Omental fat pad (tissue), 4 donors: ENCODE data around the gene SULT6B1. TPM values are rescaled to one million over a fixed set of nuclear protein-coding genes. Genes with fewer than 3 reads are reported as not detected.
A peak's percentile ranks its signal among the peaks of the same experiment; 100 is the strongest.
"Not testable (repeated sequence)": the region's sequence is repeated elsewhere in the genome, so short reads cannot be mapped to it uniquely, and the experiment has no call there.

Experiments used
- ATAC-seq: fragments of 150-250 bp; one replicate; pipeline ENCODE4 v1.9.1; 2016; ENCODE audit warnings: mild to moderate bottlenecking, moderate library complexity; ENCODE audit not compliant: low FRiP score
- DNase-seq: peaks from one replicate; pipeline ENCODE4 v3.0.0-alpha.2; 2019; ENCODE audit warnings: low spot score
- total RNA-seq, 4 donors: library from RNA; depleted of rRNA; stranded (reverse); fragments of >200 nt; gene quantifications; one replicate each; pipeline ENCODE4 v1.1.0, GENCODE V29; 2016
- TF ChIP-seq, protein P1 (sequence below), 3 donors: fragments of 450-650 bp; IDR thresholded peaks; one replicate each; pipeline ENCODE4 v1.5.1; 2016 to 2017; ENCODE audit warnings: antibody characterized with exemption in 3 of 3, mild to moderate bottlenecking in 3 of 3, moderate library complexity in 2 of 3

The SULT6B1 gene, protein sequence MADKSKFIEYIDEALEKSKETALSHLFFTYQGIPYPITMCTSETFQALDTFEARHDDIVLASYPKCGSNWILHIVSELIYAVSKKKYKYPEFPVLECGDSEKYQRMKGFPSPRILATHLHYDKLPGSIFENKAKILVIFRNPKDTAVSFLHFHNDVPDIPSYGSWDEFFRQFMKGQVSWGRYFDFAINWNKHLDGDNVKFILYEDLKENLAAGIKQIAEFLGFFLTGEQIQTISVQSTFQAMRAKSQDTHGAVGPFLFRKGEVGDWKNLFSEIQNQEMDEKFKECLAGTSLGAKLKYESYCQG
- not detected for total RNA-seq

DNA sequence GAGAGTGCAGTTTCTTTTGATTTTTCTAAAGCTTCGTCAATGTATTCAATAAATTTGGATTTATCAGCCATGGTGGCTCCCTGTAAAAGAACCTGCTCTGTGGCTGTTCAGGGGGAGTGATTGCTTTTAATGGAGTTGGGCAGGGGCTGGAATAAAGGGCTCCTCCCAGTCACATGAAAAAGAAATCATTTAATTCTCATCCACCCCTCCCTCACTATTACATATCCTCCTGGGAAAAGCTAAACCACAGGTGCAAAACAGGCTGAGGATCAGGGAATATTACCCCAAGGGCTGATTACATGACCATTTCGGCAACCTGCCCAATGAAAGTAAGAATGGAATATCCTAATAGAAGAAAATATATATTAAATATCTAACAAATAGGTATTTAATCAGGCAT is at the start of gene SULT6B1:
TSS of gene SULT6B1 (minus strand) at position 101 of the 400 bp plus-strand sequence. CDS start at position 71, 30 bp downstream.
- DNase-seq: no peak
- ATAC-seq: no peak
- TF ChIP-seq, protein P1, sequence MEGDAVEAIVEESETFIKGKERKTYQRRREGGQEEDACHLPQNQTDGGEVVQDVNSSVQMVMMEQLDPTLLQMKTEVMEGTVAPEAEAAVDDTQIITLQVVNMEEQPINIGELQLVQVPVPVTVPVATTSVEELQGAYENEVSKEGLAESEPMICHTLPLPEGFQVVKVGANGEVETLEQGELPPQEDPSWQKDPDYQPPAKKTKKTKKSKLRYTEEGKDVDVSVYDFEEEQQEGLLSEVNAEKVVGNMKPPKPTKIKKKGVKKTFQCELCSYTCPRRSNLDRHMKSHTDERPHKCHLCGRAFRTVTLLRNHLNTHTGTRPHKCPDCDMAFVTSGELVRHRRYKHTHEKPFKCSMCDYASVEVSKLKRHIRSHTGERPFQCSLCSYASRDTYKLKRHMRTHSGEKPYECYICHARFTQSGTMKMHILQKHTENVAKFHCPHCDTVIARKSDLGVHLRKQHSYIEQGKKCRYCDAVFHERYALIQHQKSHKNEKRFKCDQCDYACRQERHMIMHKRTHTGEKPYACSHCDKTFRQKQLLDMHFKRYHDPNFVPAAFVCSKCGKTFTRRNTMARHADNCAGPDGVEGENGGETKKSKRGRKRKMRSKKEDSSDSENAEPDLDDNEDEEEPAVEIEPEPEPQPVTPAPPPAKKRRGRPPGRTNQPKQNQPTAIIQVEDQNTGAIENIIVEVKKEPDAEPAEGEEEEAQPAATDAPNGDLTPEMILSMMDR (IDR thresholded peaks at IDR 0.05): no peak

- DNase-seq (no peak), ATAC-seq (no peak)
- TF ChIP-seq, protein P1 (IDR thresholded peaks at IDR 0.05): no peak
These were observed 43.9 kb upstream of the SULT6B1 start for GRCh38 chr2:37232131-37232933.

GRCh38 chr2:37231241-37232130 is 43.0 kb upstream of the SULT6B1 start, which contains the start of the genes CEBPZ and NDUFAF7:
CEBPZ (minus strand) TSS chr2:37231596; CDS start chr2:37231567, 29 bp downstream.
NDUFAF7 (plus strand) TSS chr2:37231658; CDS start chr2:37231706, 48 bp downstream.
- peak; percentile 72 for DNase-seq
- TF ChIP-seq, protein P1 (IDR thresholded peaks at IDR 0.05): no peak
- peak; percentile 98 for ATAC-seq

DNA sequence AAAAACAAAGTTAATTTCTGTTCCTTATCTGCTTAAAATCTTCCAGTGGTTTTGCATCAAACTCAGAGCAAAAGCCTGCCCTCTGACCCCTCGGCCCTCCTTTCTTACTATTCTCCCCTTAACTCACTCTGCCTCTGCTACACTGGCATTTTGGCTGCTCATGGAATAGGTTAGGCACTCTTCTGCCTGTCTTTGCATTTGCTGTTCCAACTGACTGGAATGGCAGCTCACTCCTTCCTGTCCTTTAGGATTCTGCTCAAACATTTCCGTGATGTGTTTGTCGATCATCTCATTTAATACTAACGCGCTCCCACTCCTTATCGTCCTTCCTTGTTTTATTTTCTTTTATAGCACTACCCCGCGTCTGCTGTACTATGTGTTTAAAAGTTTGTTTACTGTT is 42.1 kb upstream of the SULT6B1 start:
- TF ChIP-seq, protein P1 (IDR thresholded peaks at IDR 0.05): no peak
- no peak for ATAC-seq
- DNase-seq: no peak

DNA sequence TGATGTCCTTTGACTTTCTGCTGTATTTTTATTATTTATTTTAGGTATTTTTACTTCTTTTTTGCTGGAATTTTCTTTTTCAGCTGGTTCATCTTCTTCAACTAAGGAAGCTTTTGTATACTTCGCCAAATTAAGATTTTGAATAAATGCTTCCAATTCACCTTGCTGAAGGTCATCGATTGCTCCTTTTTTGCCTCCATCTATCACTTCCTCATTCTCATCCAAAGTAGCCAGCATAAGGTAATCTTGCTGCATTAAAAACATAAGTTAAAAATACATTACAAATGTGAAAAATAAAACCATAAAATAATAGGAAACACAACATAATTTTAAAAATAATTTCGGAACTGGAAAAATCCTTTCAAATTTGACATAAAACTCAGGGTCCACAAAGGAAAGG is 40.3 kb upstream of the SULT6B1 start:
- DNase-seq (no peak), ATAC-seq (no peak)
- TF ChIP-seq, protein P1 (IDR thresholded peaks at IDR 0.05): no peak

DNA sequence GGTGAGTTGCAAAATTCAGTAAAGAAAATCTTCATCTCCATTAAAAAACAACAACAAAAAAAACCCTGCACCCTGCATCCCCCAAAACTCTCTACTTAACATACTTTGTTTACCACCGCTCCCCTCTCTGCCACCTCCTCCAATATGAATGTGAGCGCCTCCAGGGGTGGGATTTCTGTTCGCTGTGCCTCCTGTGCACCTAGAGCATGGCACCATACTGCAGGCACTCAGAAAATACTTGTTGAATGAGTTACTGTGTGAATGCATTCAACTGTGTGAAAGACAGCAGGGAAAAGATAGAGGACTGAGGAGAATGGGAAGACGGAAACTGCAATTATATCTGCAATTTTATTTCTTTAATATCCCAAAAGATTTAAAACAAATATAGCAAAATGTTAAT is 38.4 kb upstream of the SULT6B1 start:
- ATAC-seq (no peak), DNase-seq (no peak)
- TF ChIP-seq, protein P1 (IDR thresholded peaks at IDR 0.05): no peak

GRCh38 chr2:37225129-37225528 is 36.7 kb upstream of the SULT6B1 start:
- not testable (repeated sequence) for ATAC-seq, DNase-seq
